ENCODE data around the gene SLC4A5.

SLC4A5 gene

GRCh38 chr2:74372674-74373073 lies 29.5 kb upstream of the SLC4A5 start:
- H3K27ac ChIP-seq (ENCODE audit: low read depth, low read length), result no peak overlapping the region
- H3K4me3 ChIP-seq (ENCODE audit: low read depth, low read length), result no peak overlapping the region
- H3K4ac ChIP-seq (ENCODE audit: low read depth, low read length), result no peak overlapping the region
- no peaks in the 10 kb centered on the region for H3K27me3 ChIP-seq (ENCODE audit: insufficient read depth, low read length)
- no peak overlapping the region for H2AK5ac ChIP-seq (ENCODE audit: low read length)
- no peak overlapping the region for H4K91ac ChIP-seq (ENCODE audit: low read depth, low read length)
- no peak overlapping the region for H2BK12ac ChIP-seq (ENCODE audit: low read length)
- no peak overlapping the region for H3K9ac ChIP-seq (ENCODE audit: low read length)
- H4K8ac ChIP-seq (ENCODE audit: low read depth, low read length), result no peak overlapping the region
- no peaks in the 10 kb centered on the region for H3K9me3 ChIP-seq (ENCODE audit: insufficient read depth, low read depth, low read length)
- no peak overlapping the region for H3K23ac ChIP-seq (ENCODE audit: low read length)
- H4K12ac ChIP-seq (ENCODE audit: low read depth, low read length), result no peak overlapping the region
- H3K18ac ChIP-seq (ENCODE audit: low read length), result no peak overlapping the region
- H3K36me3 ChIP-seq (ENCODE audit: control insufficient read depth in 1 of 2, insufficient read depth in 2 of 2, low read length in 2 of 2), result peaks cover 46 to 63% of the 10 kb centered on the region in 2 experiments
- no peak overlapping the region for H3K4me2 ChIP-seq (ENCODE audit: low read length)
- H2BK120ac ChIP-seq (ENCODE audit: insufficient read depth, low read length, poor library complexity), result no peak overlapping the region
- peaks cover 0 to 16% of the 10 kb centered on the region in 2 experiments for H3K4me1 ChIP-seq (ENCODE audit: control insufficient read depth in 1 of 2, insufficient read depth in 2 of 2, low read length in 2 of 2)
- H3K79me1 ChIP-seq (ENCODE audit: low read length), result no peaks in the 10 kb centered on the region
- no peak overlapping the region for H3K14ac ChIP-seq (ENCODE audit: low read length)
- no peaks in the 10 kb centered on the region for H3K79me2 ChIP-seq (ENCODE audit: control insufficient read depth, insufficient read depth, low read length, poor library complexity)
- DNase-seq, result no peak
- H2AFZ ChIP-seq (ENCODE audit: insufficient read depth, low read length, poor library complexity), result no peak overlapping the region
- no peak overlapping the region for H2BK5ac ChIP-seq (ENCODE audit: low read depth, low read length, poor library complexity)
- no CpG with 5 or more reads among the region's 6 CpGs for WGBS (ENCODE audit: extremely low coverage, insufficient coverage, insufficient read length)

GRCh38 chr2:74371421-74371820 lies 28.2 kb upstream of the SLC4A5 start:
- no CpG with 5 or more reads among the region's 9 CpGs for WGBS (ENCODE audit: extremely low coverage, insufficient coverage, insufficient read length)
- H3K79me2 ChIP-seq (ENCODE audit: control insufficient read depth, insufficient read depth, low read length, poor library complexity), result no peaks in the 10 kb centered on the region

DNA sequence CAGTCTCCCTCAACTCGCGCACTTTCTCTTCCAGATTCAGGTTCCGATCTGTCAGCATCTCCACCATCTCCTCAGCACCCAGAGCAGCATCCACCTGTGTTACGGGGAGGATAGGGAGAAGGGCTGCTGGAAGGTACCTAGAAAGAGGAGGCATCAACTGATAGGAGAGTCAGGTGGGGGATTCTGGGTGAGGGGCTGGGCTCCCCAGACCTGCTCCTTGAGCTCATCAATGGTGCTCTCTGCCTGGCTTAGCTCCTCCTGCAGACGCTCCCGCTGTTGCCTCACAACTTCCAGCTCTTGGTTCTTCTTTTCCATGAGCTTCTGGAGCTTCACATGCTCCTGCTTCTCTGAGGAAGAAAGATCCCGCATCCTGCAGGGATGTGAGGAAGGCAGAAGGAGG lies 26.8 kb upstream of the SLC4A5 start:
- Histone ChIP-seq H2BK120ac (ENCODE audit: insufficient read depth, low read length, poor library complexity) (no peak overlapping the region), H3K4me2 (ENCODE audit: low read length) (no peak overlapping the region), H3K9me3 (ENCODE audit: insufficient read depth, low read depth, low read length) (no peaks in the 10 kb centered on the region), H2AK5ac (ENCODE audit: low read length) (no peak overlapping the region), H4K91ac (ENCODE audit: low read depth, low read length) (no peak overlapping the region), H4K8ac (ENCODE audit: low read depth, low read length) (no peak overlapping the region), H3K27ac (ENCODE audit: low read depth, low read length) (no peak overlapping the region), H2BK5ac (ENCODE audit: low read depth, low read length, poor library complexity) (no peak overlapping the region), H2AFZ (ENCODE audit: insufficient read depth, low read length, poor library complexity) (no peak overlapping the region), H3K4me3 (ENCODE audit: low read depth, low read length) (no peak overlapping the region), H3K9ac (ENCODE audit: low read length) (no peak overlapping the region), H3K4me1 (ENCODE audit: control insufficient read depth in 1 of 2, insufficient read depth in 2 of 2, low read length in 2 of 2) (peaks cover 0 to 15% of the 10 kb centered on the region in 2 experiments), H3K23ac (ENCODE audit: low read length) (no peak overlapping the region), H3K79me1 (ENCODE audit: low read length) (no peaks in the 10 kb centered on the region), H3K4ac (ENCODE audit: low read depth, low read length) (no peak overlapping the region), H3K18ac (ENCODE audit: low read length) (no peak overlapping the region), H3K14ac (ENCODE audit: low read length) (no peak overlapping the region), H3K36me3 (ENCODE audit: control insufficient read depth in 1 of 2, insufficient read depth in 2 of 2, low read length in 2 of 2) (peaks cover 64 to 72% of the 10 kb centered on the region in 2 experiments), H2BK12ac (ENCODE audit: low read length) (no peak overlapping the region), H3K79me2 (ENCODE audit: control insufficient read depth, insufficient read depth, low read length, poor library complexity) (no peaks in the 10 kb centered on the region), H4K12ac (ENCODE audit: low read depth, low read length) (no peak overlapping the region), H3K27me3 (ENCODE audit: insufficient read depth, low read length) (no peaks in the 10 kb centered on the region)
- no CpG with 5 or more reads among the region's 7 CpGs for WGBS (ENCODE audit: extremely low coverage, insufficient coverage, insufficient read length)
- no peak for DNase-seq

More at GRCh38 chr2:74371421-74371820, 28.2 kb upstream of the SLC4A5 start:
- Histone ChIP-seq H3K9ac (ENCODE audit: low read length) (no peak overlapping the region), H3K9me3 (ENCODE audit: insufficient read depth, low read depth, low read length) (no peaks in the 10 kb centered on the region), H4K91ac (ENCODE audit: low read depth, low read length) (no peak overlapping the region), H3K14ac (ENCODE audit: low read length) (no peak overlapping the region), H3K4me3 (ENCODE audit: low read depth, low read length) (no peak overlapping the region), H3K4ac (ENCODE audit: low read depth, low read length) (no peak overlapping the region), H2BK5ac (ENCODE audit: low read depth, low read length, poor library complexity) (no peak overlapping the region), H3K4me1 (ENCODE audit: control insufficient read depth in 1 of 2, insufficient read depth in 2 of 2, low read length in 2 of 2) (peaks cover 0 to 16% of the 10 kb centered on the region in 2 experiments), H3K36me3 (ENCODE audit: control insufficient read depth in 1 of 2, insufficient read depth in 2 of 2, low read length in 2 of 2) (peaks cover 53 to 65% of the 10 kb centered on the region in 2 experiments), H4K8ac (ENCODE audit: low read depth, low read length) (no peak overlapping the region), H3K27me3 (ENCODE audit: insufficient read depth, low read length) (no peaks in the 10 kb centered on the region), H4K12ac (ENCODE audit: low read depth, low read length) (no peak overlapping the region), H2BK120ac (ENCODE audit: insufficient read depth, low read length, poor library complexity) (no peak overlapping the region), H2BK12ac (ENCODE audit: low read length) (no peak overlapping the region), H3K18ac (ENCODE audit: low read length) (no peak overlapping the region), H3K23ac (ENCODE audit: low read length) (no peak overlapping the region), H3K79me1 (ENCODE audit: low read length) (no peaks in the 10 kb centered on the region), H2AK5ac (ENCODE audit: low read length) (no peak overlapping the region), H2AFZ (ENCODE audit: insufficient read depth, low read length, poor library complexity) (no peak overlapping the region), H3K4me2 (ENCODE audit: low read length) (no peak overlapping the region), H3K27ac (ENCODE audit: low read depth, low read length) (no peak overlapping the region)
- no peak for DNase-seq

GRCh38 chr2:74368499-74368898 lies 25.3 kb upstream of the SLC4A5 start:
- H4K12ac ChIP-seq (ENCODE audit: low read depth, low read length), result no peak overlapping the region
- H4K8ac ChIP-seq (ENCODE audit: low read depth, low read length), result no peak overlapping the region
- WGBS (ENCODE audit: extremely low coverage, insufficient coverage, insufficient read length), result no CpG with 5 or more reads among the region's 5 CpGs
- H2BK12ac ChIP-seq (ENCODE audit: low read length), result no peak overlapping the region
- no peak overlapping the region for H3K4me3 ChIP-seq (ENCODE audit: low read depth, low read length)
- H3K9me3 ChIP-seq (ENCODE audit: insufficient read depth, low read depth, low read length), result no peaks in the 10 kb centered on the region
- H3K4ac ChIP-seq (ENCODE audit: low read depth, low read length), result no peak overlapping the region
- no peak overlapping the region for H3K14ac ChIP-seq (ENCODE audit: low read length)
- DNase-seq, result no peak
- no peak overlapping the region for H4K91ac ChIP-seq (ENCODE audit: low read depth, low read length)
- peaks cover 70 to 82% of the 10 kb centered on the region in 2 experiments for H3K36me3 ChIP-seq (ENCODE audit: control insufficient read depth in 1 of 2, insufficient read depth in 2 of 2, low read length in 2 of 2)
- peaks cover 0 to 3% of the 10 kb centered on the region in 2 experiments for H3K4me1 ChIP-seq (ENCODE audit: control insufficient read depth in 1 of 2, insufficient read depth in 2 of 2, low read length in 2 of 2)
- no peak overlapping the region for H3K4me2 ChIP-seq (ENCODE audit: low read length)
- H2AK5ac ChIP-seq (ENCODE audit: low read length), result no peak overlapping the region
- no peak overlapping the region for H3K18ac ChIP-seq (ENCODE audit: low read length)
- H2BK120ac ChIP-seq (ENCODE audit: insufficient read depth, low read length, poor library complexity), result no peak overlapping the region
- H3K23ac ChIP-seq (ENCODE audit: low read length), result no peak overlapping the region
- H3K79me1 ChIP-seq (ENCODE audit: low read length), result no peaks in the 10 kb centered on the region
- H2BK5ac ChIP-seq (ENCODE audit: low read depth, low read length, poor library complexity), result no peak overlapping the region
- H3K27ac ChIP-seq (ENCODE audit: low read depth, low read length), result no peak overlapping the region
- H3K9ac ChIP-seq (ENCODE audit: low read length), result no peak overlapping the region
- H3K27me3 ChIP-seq (ENCODE audit: insufficient read depth, low read length), result no peaks in the 10 kb centered on the region
- H2AFZ ChIP-seq (ENCODE audit: insufficient read depth, low read length, poor library complexity), result no peak overlapping the region
- H3K79me2 ChIP-seq (ENCODE audit: control insufficient read depth, insufficient read depth, low read length, poor library complexity), result no peaks in the 10 kb centered on the region

Data from trophoblast cell (in vitro differentiated cells and primary cell).